GM21723 (cell line): Measurements from ENCODE around the gene SRGAP2C.
"Not testable (repeated sequence)": the region's sequence is repeated elsewhere in the genome, so short reads cannot be mapped to it uniquely, and the experiment has no call there.

Experiments
- ATAC-seq: cut with Tn5 transposase; IDR thresholded peaks from one replicate; pipeline ENCODE4 v1.9.1; 2021; ENCODE audit warnings: mild to moderate bottlenecking, moderate library complexity; ENCODE audit not compliant: unreplicated experiment

Gene SRGAP2C

GRCh38 chr1:121368910-121369309, 184.1 kb downstream of the SRGAP2C start:
- not testable (repeated sequence) for ATAC-seq

- ATAC-seq: not testable (repeated sequence)
Measured at GRCh38 chr1:121369959-121370358, 185.2 kb downstream of the SRGAP2C start.

GRCh38 chr1:121374851-121375367, 190.1 kb downstream of the SRGAP2C start:
- not testable (repeated sequence) for ATAC-seq

- ATAC-seq: not testable (repeated sequence)
Measured at GRCh38 chr1:121376986-121377385, 192.2 kb downstream of the SRGAP2C start.

GRCh38 chr1:121378757-121379156, 194.0 kb downstream of the SRGAP2C start:
- ATAC-seq: not testable (repeated sequence)

- ATAC-seq: not testable (repeated sequence)
Measured at GRCh38 chr1:121384754-121385153, 200.0 kb downstream of the SRGAP2C start.

GRCh38 chr1:121385162-121385561, 200.4 kb downstream of the SRGAP2C start:
- ATAC-seq: not testable (repeated sequence)

GRCh38 chr1:121385563-121386288, 201.0 kb downstream of the SRGAP2C start:
- ATAC-seq: not testable (repeated sequence)

- not testable (repeated sequence) for ATAC-seq
Measured at GRCh38 chr1:121386319-121386948, 201.7 kb downstream of the SRGAP2C start.

GRCh38 chr1:121389895-121390560, 205.3 kb downstream of the SRGAP2C start:
- ATAC-seq: not testable (repeated sequence)

- ATAC-seq: not testable (repeated sequence)
Measured at GRCh38 chr1:121392130-121392529, 207.4 kb downstream of the SRGAP2C start.

- not testable (repeated sequence) for ATAC-seq
Measured at GRCh38 chr1:121395718-121396201, 211.0 kb downstream of the SRGAP2C start.

- not testable (repeated sequence) for ATAC-seq
Measured at GRCh38 chr1:121396335-121397081, 211.7 kb downstream of the SRGAP2C start.

- not testable (repeated sequence) for ATAC-seq
Measured at GRCh38 chr1:121397101-121397500, 212.3 kb downstream of the SRGAP2C start.

GRCh38 chr1:121399193-121399592, 214.4 kb downstream of the SRGAP2C start:
- ATAC-seq: not testable (repeated sequence)

GRCh38 chr1:121400108-121400507, 215.3 kb downstream of the SRGAP2C start:
- ATAC-seq: not testable (repeated sequence)

GRCh38 chr1:121400541-121401310, 216.0 kb downstream of the SRGAP2C start:
- not testable (repeated sequence) for ATAC-seq

GRCh38 chr1:121401375-121401955, 216.7 kb downstream of the SRGAP2C start:
- not testable (repeated sequence) for ATAC-seq

GRCh38 chr1:121403254-121403653, 218.5 kb downstream of the SRGAP2C start:
- ATAC-seq: not testable (repeated sequence)
